ENCODE data around the gene IMPA2. TPM values are rescaled to one million over a fixed set of nuclear protein-coding genes. Genes with fewer than 3 reads are reported as not detected.
"Not testable (repeated sequence)": the region's sequence is repeated elsewhere in the genome, so short reads cannot be mapped to it uniquely, and the experiment has no call there.

The IMPA2 gene
- total and polyA plus RNA-seq, 11 donors: 18.1 to 73.0 (median 40.8) TPM

DNA sequence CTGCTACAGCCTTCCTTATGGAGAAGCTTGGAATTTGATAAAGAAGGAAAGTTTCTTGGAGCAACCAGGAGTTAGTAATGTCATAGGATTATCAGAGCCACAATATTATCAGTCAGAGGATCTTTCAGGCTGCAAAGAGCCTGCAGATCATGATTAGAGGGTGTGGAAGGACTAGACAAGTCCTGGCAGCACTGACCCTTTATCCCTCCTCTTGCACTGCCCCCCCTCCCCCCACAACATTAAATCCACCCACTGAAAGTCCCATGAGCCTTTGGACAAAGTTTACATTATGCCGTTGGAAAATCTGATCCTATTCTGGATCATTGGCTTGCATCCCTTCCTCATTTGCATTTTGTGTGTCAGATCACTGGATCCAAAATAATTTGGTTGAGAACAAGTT, 18.7 kb upstream of the IMPA2 start:
- Histone ChIP-seq H3K4me1 (no peaks in the 10 kb centered on the region), H3K27ac (no peak overlapping the region), H3K27me3 (no peaks in the 10 kb centered on the region), H3K36me3 (no peaks in the 10 kb centered on the region), H3K9me3 (peaks cover 0 to 4% (median 0%) of the 10 kb centered on the region in 12 donors), H3K4me3 (no peak overlapping the region)
- intact Hi-C loops (cut with DNase I): no loop called here
- ATAC-seq (no peak), DNase-seq (no peak)
- no peak for TF ChIP-seq POLR2A (IDR thresholded peaks at IDR 0.05)
- no peak for TF ChIP-seq CTCF (IDR thresholded peaks at IDR 0.05)
- WGBS, 4 donors: 20 to 32% (median 26%) methylated on average over 1 of the region's 1 CpG

- Histone ChIP-seq H3K27ac (peak overlapping the region in 1 of 12 donors; percentile 57), H3K27me3 (no peaks in the 10 kb centered on the region), H3K4me1 (no peaks in the 10 kb centered on the region), H3K9me3 (no peaks in the 10 kb centered on the region), H3K36me3 (no peaks in the 10 kb centered on the region), H3K4me3 (no peak overlapping the region)
- TF ChIP-seq POLR2A (IDR thresholded peaks at IDR 0.05) (no peak), CTCF (IDR thresholded peaks at IDR 0.05) (no peak)
- WGBS, 4 donors: 59 to 68% (median 63%) methylated on average over 3 of the region's 3 CpGs
- intact Hi-C loops (cut with DNase I): no loop called here
- DNase-seq (no peak), ATAC-seq (no peak)
Observed at GRCh38 chr18:11963991-11964484, 17.3 kb upstream of the IMPA2 start.

GRCh38 chr18:11969904-11970835, 11.1 kb upstream of the IMPA2 start:
- Histone ChIP-seq H3K27ac (no peak overlapping the region), H3K4me3 (no peak overlapping the region)
- TF ChIP-seq CTCF (IDR thresholded peaks at IDR 0.05) (no peak), POLR2A (IDR thresholded peaks at IDR 0.05) (no peak)

DNA sequence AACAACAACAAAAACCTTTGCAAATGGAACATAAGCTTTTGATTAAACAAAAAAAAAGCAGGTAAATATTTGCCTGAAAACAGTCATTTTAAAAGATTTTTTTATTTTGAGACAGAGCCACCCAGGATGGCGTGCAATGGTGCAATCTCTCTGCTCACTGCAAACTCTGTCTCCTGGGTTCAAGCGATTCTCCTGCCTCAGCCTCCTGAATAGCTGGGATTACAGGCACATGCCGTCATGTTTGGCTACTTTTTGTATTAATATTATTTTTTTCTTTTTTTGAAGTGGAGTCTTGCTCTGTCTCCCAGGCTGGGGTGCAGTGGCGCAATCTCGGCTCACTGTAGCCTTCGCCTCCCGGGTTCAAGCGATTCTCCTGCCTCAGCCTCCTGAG, 10.5 kb upstream of the IMPA2 start:
- intact Hi-C loops (cut with DNase I); H3K9me3 ChIP-seq; ATAC-seq: not testable (repeated sequence)

More at GRCh38 chr18:11969904-11970835, 11.1 kb upstream of the IMPA2 start:
- DNase-seq (no peak), ATAC-seq (no peak)
- Histone ChIP-seq H3K4me1 (peaks cover 0 to 5% (median 0%) of the 10 kb centered on the region in 12 donors), H3K27me3 (no peaks in the 10 kb centered on the region), H3K36me3 (no peaks in the 10 kb centered on the region), H3K9me3 (no peaks in the 10 kb centered on the region)
- WGBS, 4 donors: 75 to 77% (median 77%) methylated on average over 9 of the region's 9 CpGs
- intact Hi-C loops (cut with DNase I): no loop called here

More for the DNA sequence above, 10.5 kb upstream of the IMPA2 start:
- H3K4me3 ChIP-seq, DNase-seq, H3K27me3 ChIP-seq, H3K36me3 ChIP-seq, H3K4me1 ChIP-seq, H3K27ac ChIP-seq: not testable (repeated sequence)
- WGBS, 4 donors: 84 to 94% (median 93%) methylated on average over 8 of the region's 8 CpGs
